OCI-LY7 (cell line): ENCODE results near the gene ZNF83. TPM values are rescaled to one million over a fixed set of nuclear protein-coding genes. Genes with fewer than 3 reads are reported as not detected.
A peak's percentile ranks its signal among the peaks of the same experiment; 100 is the strongest.

Experiments
- BruUV-seq: library from RNA; stranded (reverse); fragments of 400-500 nt; replicated peaks from 2 replicates; lab custom pipeline; 2021; lab: Mats Ljungman, UMichigan
- CTCF ChIA-PET: fragments of 300-600 bp; sonication (Branson Sonifier 250); formaldehyde crosslinking; loops from one replicate; lab custom pipeline; 2022; ENCODE audit warnings: antibody characterized with exemption; ENCODE audit not compliant: unreplicated experiment; lab: Charles Lee
- POLR2A ChIA-PET: fragments of 300-600 bp; sonication (Branson Sonifier 250); formaldehyde crosslinking; loops from one replicate; lab custom pipeline; 2022; ENCODE audit warnings: antibody characterized with exemption; lab: Charles Lee
- DNase-seq: peaks from one replicate; pipeline ENCODE4 v3.0.0-alpha.2; 2015; ENCODE audit warnings: low spot score
- H2AFZ ChIP-seq: fragments of 200-600 bp; sonication (generic), shearing (Covaris generic); 2 replicates; pipeline ENCODE4 v1.6.1; 2014; ENCODE audit warnings: mild to moderate bottlenecking, antibody characterized with exemption, low read length, moderate library complexity
- H3K27ac ChIP-seq: fragments of 200-600 bp; sonication (generic); 2 replicates; pipeline ENCODE4 v1.5.1; 2014; ENCODE audit warnings: mixed run types, low read depth, mild to moderate bottlenecking, moderate library complexity, low read length, inconsistent platforms; ENCODE audit not compliant: poor library complexity, severe bottlenecking
- H3K36me3 ChIP-seq: fragments of 200-600 bp; sonication (generic); 2 replicates; pipeline ENCODE4 v1.6.1; 2014; ENCODE audit warnings: mild to moderate bottlenecking, antibody characterized with exemption, low read length, moderate library complexity, mixed read lengths; ENCODE audit not compliant: insufficient read depth
- H3K4me1 ChIP-seq: fragments of 200-600 bp; sonication (generic); 2 replicates; pipeline ENCODE4 v1.5.1; 2014; ENCODE audit warnings: mild to moderate bottlenecking, low read length; ENCODE audit not compliant: insufficient read depth, poor library complexity, severe bottlenecking
- H3K4me2 ChIP-seq: fragments of 200-600 bp; sonication (generic); 2 replicates; pipeline ENCODE4 v1.6.1; 2014; ENCODE audit warnings: mild to moderate bottlenecking, low read length
- H3K4me3 ChIP-seq: fragments of 200-600 bp; sonication (generic); 2 replicates; pipeline ENCODE4 v1.5.1; 2014; ENCODE audit warnings: mild to moderate bottlenecking, low read depth, low read length; ENCODE audit not compliant: poor library complexity, severe bottlenecking
- H3K79me2 ChIP-seq: fragments of 200-600 bp; sonication (generic); 2 replicates; pipeline ENCODE4 v1.6.1; 2016; ENCODE audit warnings: low read depth, mild to moderate bottlenecking, low read length, moderate library complexity, mixed read lengths; ENCODE audit not compliant: insufficient read depth
- H3K9me2 ChIP-seq: fragments of 200-600 bp; sonication (generic); 2 replicates; pipeline ENCODE4 v1.6.1; 2016; ENCODE audit warnings: mild to moderate bottlenecking, low read length, mixed read lengths; ENCODE audit not compliant: insufficient read depth
- H3K9me3 ChIP-seq: fragments of 200-600 bp; sonication (generic); 2 replicates; pipeline ENCODE4 v1.6.1; 2014; ENCODE audit warnings: mild to moderate bottlenecking, mixed run types, low read length, mixed read lengths
- H4K20me1 ChIP-seq: fragments of 200-600 bp; sonication (generic); 2 replicates; pipeline ENCODE4 v1.6.1; 2014; ENCODE audit warnings: mild to moderate bottlenecking, antibody characterized with exemption, low read length, moderate library complexity, mixed read lengths; ENCODE audit not compliant: insufficient read depth
- CTCF ChIP-seq: fragments of 200-600 bp; sonication (generic); conservative IDR thresholded peaks from 2 replicates; pipeline ENCODE4 v1.5.1; 2014; ENCODE audit warnings: mild to moderate bottlenecking, antibody characterized with exemption, low read length, moderate library complexity, mixed read lengths
- EZH2phosphoT487 ChIP-seq: fragments of 200-600 bp; sonication (generic); IDR thresholded peaks from 2 replicates; pipeline ENCODE4 v1.6.1; 2018; ENCODE audit warnings: low read depth, borderline replicate concordance, mild to moderate bottlenecking, mixed run types, antibody characterized with exemption, low read length, moderate library complexity, mixed read lengths
- intact Hi-C: fragments of 100-400 bp; cut with micrococcal nuclease; formaldehyde crosslinking; loops from one replicate; pipeline ENCODE4 v1.10.0; 2022; ENCODE audit not compliant: unreplicated experiment
- total RNA-seq, 2 experiments: library from RNA; depleted of rRNA in 1 of 2; stranded (reverse); fragments of >200 nt in 1 of 2; shearing (Covaris generic) in 1 of 2; gene quantifications; 2 replicates each; pipeline ENCODE4 v1.2.3, GENCODE V29; 2014 to 2022

Gene ZNF83
- total RNA-seq, 2 experiments from 2014 or later, result 47.2 to 59.4 TPM

- H3K9me3 ChIP-seq, result no peaks in the 10 kb centered on the region
- intact Hi-C loops, result no loop called here
- no peak overlapping the region for H3K4me2 ChIP-seq
- peaks cover 64% of the 10 kb centered on the region for H3K36me3 ChIP-seq
- TF ChIP-seq EZH2phosphoT487, result no peak
- no peak overlapping the region for H3K4me3 ChIP-seq
- POLR2A ChIA-PET, result no interaction called here
- H3K79me2 ChIP-seq, result no peaks in the 10 kb centered on the region
- H3K27ac ChIP-seq, result no peak overlapping the region
- H3K4me1 ChIP-seq, result no peaks in the 10 kb centered on the region
- BruUV-seq, result no TSS peak
- no peak overlapping the region for H2AFZ ChIP-seq
- CTCF ChIA-PET, result no interaction called here
- no peaks in the 10 kb centered on the region for H3K9me2 ChIP-seq
- no peak for DNase-seq
- no peaks in the 10 kb centered on the region for H4K20me1 ChIP-seq
Observed at GRCh38 chr19:52626915-52627314, 11.2 kb downstream of the ZNF83 start.

- TF ChIP-seq CTCF, result peak; percentile 26; the same call in 1 of the 2 replicates
- TF ChIP-seq EZH2phosphoT487, result no peak
- POLR2A ChIA-PET, result interaction anchor here (0.7 kb wide), 1 partner anchor 25 kb away, joined by 4 read pairs; no protein-coding TSS in a partner anchor
- no peak for DNase-seq
- H3K9me2 ChIP-seq, result no peaks in the 10 kb centered on the region
- H3K36me3 ChIP-seq, result peaks cover 95% of the 10 kb centered on the region
- no peak overlapping the region for H3K4me2 ChIP-seq
- H3K27ac ChIP-seq, result no peak overlapping the region
- H3K4me1 ChIP-seq, result no peaks in the 10 kb centered on the region
- CTCF ChIA-PET, result no interaction called here
- intact Hi-C loops, result no loop called here
- H2AFZ ChIP-seq, result no peak overlapping the region
- no peaks in the 10 kb centered on the region for H3K9me3 ChIP-seq
- H3K4me3 ChIP-seq, result no peak overlapping the region
- no peaks in the 10 kb centered on the region for H4K20me1 ChIP-seq
- H3K79me2 ChIP-seq, result no peaks in the 10 kb centered on the region
- no TSS peak for BruUV-seq
Observed at GRCh38 chr19:52622261-52622660, 15.9 kb downstream of the ZNF83 start.

GRCh38 chr19:52621376-52621775 lies 16.8 kb downstream of the ZNF83 start:
- Histone ChIP-seq H3K4me1 (no peaks in the 10 kb centered on the region), H3K79me2 (no peaks in the 10 kb centered on the region), H2AFZ (no peak overlapping the region), H3K9me2 (no peaks in the 10 kb centered on the region), H3K36me3 (peaks cover 96% of the 10 kb centered on the region), H3K4me2 (no peak overlapping the region), H4K20me1 (no peaks in the 10 kb centered on the region), H3K4me3 (no peak overlapping the region), H3K27ac (no peak overlapping the region), H3K9me3 (0 out of 2 replicates have a peak, but pooled peaks cover under 1% of the 10 kb centered on the region)
- no peak for TF ChIP-seq EZH2phosphoT487
- no peak for TF ChIP-seq CTCF
- no TSS peak for BruUV-seq
- no peak for DNase-seq
- ChIA-PET POLR2A (no interaction called here), CTCF (no interaction called here)
- intact Hi-C loops, result no loop called here
